GM12891 (cell line): ENCODE results near the gene APCDD1.

ENCODE experiments used
- PAX5 ChIP-seq: IDR thresholded peaks from 2 replicates; pipeline ENCODE4 v1.6.1; 2011; ENCODE audit warnings: low read length, moderate library complexity, mild to moderate bottlenecking; ENCODE audit not compliant: insufficient read depth, severe bottlenecking
- POLR2A ChIP-seq: IDR thresholded peaks from 2 replicates; pipeline ENCODE4 v1.6.1; 2011; ENCODE audit warnings: low read depth, low read length, control low read depth
- POLR2AphosphoS5 ChIP-seq: IDR thresholded peaks from 2 replicates; pipeline ENCODE4 v1.6.1; 2011; ENCODE audit warnings: low read depth, low read length, control low read depth
- POU2F2 ChIP-seq: IDR thresholded peaks from 2 replicates; pipeline ENCODE4 v1.6.1; 2011; ENCODE audit warnings: low read depth, mild to moderate bottlenecking, control low read depth, low read length, moderate library complexity
- SPI1 ChIP-seq: IDR thresholded peaks from 2 replicates; pipeline ENCODE4 v1.6.1; 2011; ENCODE audit warnings: low read depth, low read length, control low read depth
- TAF1 ChIP-seq: IDR thresholded peaks from 2 replicates; pipeline ENCODE4 v1.6.1; 2011; ENCODE audit warnings: low read depth, low read length, control low read depth

DNA sequence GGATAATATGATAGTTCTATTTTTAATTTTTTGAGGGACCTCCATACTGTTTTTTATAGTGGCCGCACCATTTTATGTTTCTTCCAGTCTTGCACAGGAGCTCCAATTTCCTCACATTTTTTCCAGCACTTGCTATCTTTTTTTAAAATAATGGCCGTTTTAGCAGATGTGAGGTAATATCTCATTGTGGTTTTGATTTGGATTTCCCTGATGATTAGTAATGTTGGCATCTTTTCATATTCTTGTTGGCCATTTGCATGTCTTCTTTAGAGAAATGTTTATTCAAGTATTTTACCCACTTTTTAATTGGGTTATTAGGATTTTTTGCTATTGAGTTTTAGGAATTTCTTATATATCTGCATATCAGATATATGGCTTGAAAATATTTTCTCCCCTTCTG, 41.5 kb downstream of the APCDD1 start:
- no peak for TF ChIP-seq PAX5
- no peak for TF ChIP-seq POLR2A
- no peak for TF ChIP-seq TAF1
- TF ChIP-seq POLR2AphosphoS5: no peak
- TF ChIP-seq SPI1: no peak
- no peak for TF ChIP-seq POU2F2
